Heart left ventricle (tissue), 13 donors: ENCODE measurements around the gene KDM8.

Experiments used
- POLR2A ChIP-seq, 2 donors: fragments of 450-650 bp; IDR thresholded peaks; one replicate each; pipeline ENCODE4 v1.6.1; 2017; ENCODE audit warnings: antibody characterized with exemption in 2 of 2, mild to moderate bottlenecking in 2 of 2, moderate library complexity in 2 of 2
- TF ChIP-seq, protein P1 (sequence below), 12 donors: fragments of 200-600 bp; sonication (generic) in 4 of 12; IDR thresholded peaks; one replicate each; pipeline versions ENCODE4 v1.5.0 to v1.8.0; 2018 to 2022; ENCODE audit warnings: antibody characterized with exemption in 12 of 12, mild to moderate bottlenecking in 5 of 12
- donor health status: ischemic (EF 13 %, LVEDD 7.1; RV severe dilation, severe dysfunction).
- donor health status: DM: no; HTN: yes; CAD: no.
- donor health status: DM: no; HTN: no; CAD: no.
- donor health status: ischemic (EF 25% LVEDD 6.9; RV normal size, moderate dysfunction).
- donor health status: ischemic (EF 25% LVEDD 5.7; RV mildly dilated, moderate dysfunction).
- donor health status: ischemic (EF 35%, LVEDD 5.7; RV mildly dilated, moderate dysfunction).
- donor health status: nonischemic (EF 11% LVEDD 7.7; RV severe dilation, severe dysfunction).
- donor health status: DM: yes; HTN: yes; CAD: no.
- donor health status: PGD.
- donor health status: ischemic (EF 29% LVEDD 5.4; RV normal size, mild dysfunction).
- donor health status: nonischemic (EF 23%, LVEDD 6.1; RV moderate dilation, normal function).

DNA sequence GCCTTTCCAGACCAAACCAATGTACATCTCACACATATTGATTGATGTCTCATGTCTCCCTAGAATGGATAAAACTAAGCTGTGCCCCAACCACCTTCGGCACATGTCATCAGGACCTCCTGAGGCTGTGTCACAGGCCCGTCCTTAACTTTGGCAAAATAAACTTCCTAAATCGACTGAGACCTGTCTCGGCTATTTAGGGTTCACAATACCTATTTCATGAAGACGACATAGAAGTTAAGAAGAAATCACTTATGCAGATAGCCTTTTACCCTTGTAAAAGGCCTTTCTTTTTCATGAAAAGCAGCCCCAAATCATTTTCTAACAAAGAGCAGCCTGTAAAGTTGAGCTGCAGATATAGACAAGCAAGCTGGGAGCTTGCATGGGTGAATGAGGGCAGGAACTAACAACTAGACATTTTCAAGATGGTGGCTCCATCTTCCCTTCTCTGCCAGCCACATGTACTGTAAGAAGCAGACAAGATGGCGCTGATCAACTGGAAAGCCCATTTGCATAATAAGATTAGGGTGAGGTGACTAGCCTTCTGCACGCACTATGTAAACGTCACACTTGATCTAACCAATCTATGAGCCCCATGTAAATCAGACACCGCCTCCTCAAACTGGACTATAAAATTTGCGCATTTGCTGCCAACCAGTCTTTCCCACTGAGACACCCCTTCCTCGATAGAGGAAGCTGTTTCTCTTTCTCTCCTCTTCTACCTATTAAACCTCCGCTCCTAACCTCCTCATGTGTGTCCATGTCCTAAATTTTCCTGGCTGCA is 4.7 kb upstream of the KDM8 start:
- TF ChIP-seq, protein P1, sequence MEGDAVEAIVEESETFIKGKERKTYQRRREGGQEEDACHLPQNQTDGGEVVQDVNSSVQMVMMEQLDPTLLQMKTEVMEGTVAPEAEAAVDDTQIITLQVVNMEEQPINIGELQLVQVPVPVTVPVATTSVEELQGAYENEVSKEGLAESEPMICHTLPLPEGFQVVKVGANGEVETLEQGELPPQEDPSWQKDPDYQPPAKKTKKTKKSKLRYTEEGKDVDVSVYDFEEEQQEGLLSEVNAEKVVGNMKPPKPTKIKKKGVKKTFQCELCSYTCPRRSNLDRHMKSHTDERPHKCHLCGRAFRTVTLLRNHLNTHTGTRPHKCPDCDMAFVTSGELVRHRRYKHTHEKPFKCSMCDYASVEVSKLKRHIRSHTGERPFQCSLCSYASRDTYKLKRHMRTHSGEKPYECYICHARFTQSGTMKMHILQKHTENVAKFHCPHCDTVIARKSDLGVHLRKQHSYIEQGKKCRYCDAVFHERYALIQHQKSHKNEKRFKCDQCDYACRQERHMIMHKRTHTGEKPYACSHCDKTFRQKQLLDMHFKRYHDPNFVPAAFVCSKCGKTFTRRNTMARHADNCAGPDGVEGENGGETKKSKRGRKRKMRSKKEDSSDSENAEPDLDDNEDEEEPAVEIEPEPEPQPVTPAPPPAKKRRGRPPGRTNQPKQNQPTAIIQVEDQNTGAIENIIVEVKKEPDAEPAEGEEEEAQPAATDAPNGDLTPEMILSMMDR (IDR thresholded peaks at IDR 0.05), result no peak
- TF ChIP-seq POLR2A (IDR thresholded peaks at IDR 0.05), result no peak
